ENCODE data around the gene ABCA10.

DNA sequence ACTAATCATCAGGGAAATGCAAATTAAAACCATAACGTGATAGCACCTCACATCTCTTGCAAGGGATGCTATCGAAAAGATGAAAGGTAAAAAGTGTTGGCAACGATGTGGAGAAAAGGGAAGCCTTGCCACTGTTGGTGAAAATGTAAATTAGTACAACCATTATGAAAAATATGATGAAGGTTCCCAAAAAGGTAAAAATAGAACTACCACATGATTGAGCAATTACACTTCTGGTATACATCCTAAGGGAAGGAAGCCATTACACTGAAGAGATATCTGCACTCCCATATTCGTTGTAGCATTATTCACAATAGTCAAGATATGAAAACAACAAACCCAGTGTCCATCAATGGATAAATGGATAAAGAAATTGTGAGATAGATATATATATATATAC is 21.5 kb downstream of the ABCA10 start:
- TF ChIP-seq POLR2AphosphoS5 (IDR thresholded peaks at IDR 0.05; ENCODE audit: low read depth, low read length) (no peak), POU2F2 (IDR thresholded peaks at IDR 0.05; ENCODE audit: low read depth, low read length) (no peak)

Measured in GM12891 (cell line).